Liver (tissue), 9 donors: ENCODE results near the gene KCNIP1. TPM values are rescaled to one million over a fixed set of nuclear protein-coding genes. Genes with fewer than 3 reads are reported as not detected.

Experiments
- DNase-seq: peaks from one replicate; pipeline ENCODE4 v3.0.0-alpha.2; 2017; ENCODE audit warnings: low spot score
- H3K27ac ChIP-seq, 2 donors: one replicate each; pipeline ENCODE4 v1.7.0; 2013; ENCODE audit warnings: inconsistent platforms in 2 of 2, low read length in 2 of 2, control low read depth in 1 of 2, low read depth in 1 of 2, mild to moderate bottlenecking in 1 of 2
- H3K27me3 ChIP-seq, 4 donors: one replicate each; pipeline versions ENCODE4 v1.6.1 to v1.7.0; 2013; ENCODE audit warnings: low read length in 3 of 4, inconsistent platforms in 1 of 4, mild to moderate bottlenecking in 1 of 4, moderate library complexity in 1 of 4; ENCODE audit not compliant: control insufficient read depth in 4 of 4, insufficient read depth in 4 of 4
- H3K36me3 ChIP-seq, 4 donors: one replicate each; pipeline versions ENCODE4 v1.6.1 to v1.7.0; 2013; ENCODE audit warnings: low read length in 3 of 4, mild to moderate bottlenecking in 3 of 4, low read depth in 1 of 4, moderate library complexity in 1 of 4; ENCODE audit not compliant: control insufficient read depth in 4 of 4, insufficient read depth in 3 of 4
- H3K4me1 ChIP-seq, 4 donors: one replicate each; pipeline versions ENCODE4 v1.6.1 to v1.7.0; 2013; ENCODE audit warnings: low read length in 3 of 4, mild to moderate bottlenecking in 3 of 4, moderate library complexity in 1 of 4; ENCODE audit not compliant: control insufficient read depth in 4 of 4, insufficient read depth in 4 of 4
- H3K4me3 ChIP-seq, 3 donors: one replicate each; pipeline versions ENCODE4 v1.6.1 to v1.7.0; 2013; ENCODE audit warnings: low read length in 3 of 3, control low read depth in 1 of 3, low read depth in 1 of 3, mild to moderate bottlenecking in 1 of 3
- H3K9ac ChIP-seq, 2 donors: one replicate each; pipeline ENCODE4 v1.7.0; 2013; ENCODE audit warnings: low read length in 2 of 2, mild to moderate bottlenecking in 2 of 2, moderate library complexity in 2 of 2, control low read depth in 1 of 2, low read depth in 1 of 2
- H3K9me3 ChIP-seq, 4 donors: one replicate each; pipeline versions ENCODE4 v1.6.1 to v1.7.0; 2013; ENCODE audit warnings: low read length in 3 of 4; ENCODE audit not compliant: control insufficient read depth in 4 of 4
- ATF3 ChIP-seq: IDR thresholded peaks from 2 replicates; pipeline ENCODE4 v1.6.1; 2016; ENCODE audit warnings: antibody characterized with exemption
- CTCF ChIP-seq: fragments of 150-350 bp; IDR thresholded peaks from 2 replicates; pipeline ENCODE4 v1.5.1; 2017; ENCODE audit warnings: improper control_type of control experiment, low read depth, low read length; ENCODE audit not compliant: missing input control
- EGR1 ChIP-seq, 2 donors: IDR thresholded peaks; 2 replicates each; pipeline ENCODE4 v1.6.1; 2016 to 2018; ENCODE audit warnings: antibody characterized with exemption in 2 of 2, low read depth in 2 of 2
- FOXA1 ChIP-seq: IDR thresholded peaks from 2 replicates; pipeline ENCODE4 v1.6.1; 2016; ENCODE audit warnings: antibody characterized with exemption
- FOXA2 ChIP-seq: IDR thresholded peaks from 2 replicates; pipeline ENCODE4 v1.6.1; 2016; ENCODE audit warnings: antibody characterized with exemption
- GABPA ChIP-seq, 2 donors: IDR thresholded peaks in 1 of 2; conservative IDR thresholded peaks in 1 of 2; 2 replicates each; pipeline ENCODE4 v1.6.1; 2016; ENCODE audit warnings: antibody characterized with exemption in 2 of 2, mild to moderate bottlenecking in 1 of 2, moderate library complexity in 1 of 2
- HNF4A ChIP-seq, 2 donors: conservative IDR thresholded peaks; 2 replicates each; pipeline ENCODE4 v1.6.1; 2016; ENCODE audit warnings: antibody characterized with exemption in 2 of 2, mild to moderate bottlenecking in 2 of 2
- HNF4G ChIP-seq: IDR thresholded peaks from 2 replicates; pipeline ENCODE4 v1.6.1; 2016; ENCODE audit warnings: antibody characterized with exemption
- JUND ChIP-seq, 2 donors: IDR thresholded peaks; 2 replicates each; pipeline ENCODE4 v1.6.1; 2016; ENCODE audit warnings: antibody characterized with exemption in 2 of 2
- MAX ChIP-seq: IDR thresholded peaks from 2 replicates; pipeline ENCODE4 v1.6.1; 2016; ENCODE audit warnings: antibody characterized with exemption
- NR2F2 ChIP-seq: IDR thresholded peaks from 2 replicates; pipeline ENCODE4 v1.6.1; 2016; ENCODE audit warnings: antibody characterized with exemption
- REST ChIP-seq: IDR thresholded peaks from 2 replicates; pipeline ENCODE4 v1.6.1; 2016; ENCODE audit warnings: antibody characterized with exemption, mild to moderate bottlenecking
- RXRA ChIP-seq, 2 donors: IDR thresholded peaks; 2 replicates each; pipeline ENCODE4 v1.6.1; 2017 to 2018; ENCODE audit warnings: antibody characterized with exemption in 2 of 2, mild to moderate bottlenecking in 1 of 2
- TAF1 ChIP-seq: conservative IDR thresholded peaks from 2 replicates; pipeline ENCODE4 v1.6.1; 2016; ENCODE audit warnings: antibody characterized with exemption, mild to moderate bottlenecking
- ZBTB33 ChIP-seq: IDR thresholded peaks from 2 replicates; pipeline ENCODE4 v1.6.1; 2016; ENCODE audit warnings: antibody characterized with exemption
- WGBS: extraction: QIAGEN DNeasy Blood & Tissue Kit; methylation state at CpG from one replicate; pipeline ENCODE4 v1.1.7; 2013; 5-methylcytosine and 5-hydroxymethylcytosine counted together
- polyA plus RNA-seq, 2 donors: library from polyadenylated mRNA; stranded (reverse) in 1 of 2; unstranded in 1 of 2; fragments of 200-250 nt in 1 of 2; fragments of >200 nt in 1 of 2; fragmentation: Nextera tagmentation in 1 of 2; extraction: Ambion mirVana in 1 of 2; gene quantifications; one replicate each; pipeline versions ENCODE4 v1.2.1 to v1.2.3, GENCODE V29; 2013 to 2015
- total RNA-seq, 2 donors: library from RNA; depleted of rRNA; stranded (reverse); fragments of >200 nt; gene quantifications; one replicate each; pipeline ENCODE4 v1.2.3, GENCODE V29; 2014
- donor health status: healthy.
- donor health status: healthy.
- donor health status: healthy.
- donor health status: healthy.
- donor health status: healthy.

Gene KCNIP1
- total and polyA plus RNA-seq, 4 donors = 0.08 to 0.23 TPM; not detected in 2

GRCh38 chr5:170562875-170563228, 59.0 kb downstream of the KCNIP1 start:
- WGBS = 69% methylated on average over 4 of the region's 4 CpGs
- H3K9ac ChIP-seq = no peak overlapping the region
- no peak for DNase-seq
- no peaks in the 10 kb centered on the region for H3K4me1 ChIP-seq
- H3K27me3 ChIP-seq = peaks cover 0 to 4% (median 0%) of the 10 kb centered on the region in 4 donors
- TF ChIP-seq FOXA2 = no peak
- TF ChIP-seq NR2F2 = no peak
- no peak for TF ChIP-seq FOXA1
- TF ChIP-seq MAX = no peak
- TF ChIP-seq JUND (IDR thresholded peaks at IDR 0.05) = no peak
- TF ChIP-seq HNF4A (conservative IDR thresholded peaks at IDR 0.05) = no peak
- no peak for TF ChIP-seq ZBTB33
- H3K36me3 ChIP-seq = no peaks in the 10 kb centered on the region
- H3K9me3 ChIP-seq = no peaks in the 10 kb centered on the region
- no peak overlapping the region for H3K4me3 ChIP-seq
- no peak overlapping the region for H3K27ac ChIP-seq

- no peak overlapping the region for H3K9ac ChIP-seq
- no peak overlapping the region for H3K27ac ChIP-seq
- no peaks in the 10 kb centered on the region for H3K9me3 ChIP-seq
- no peak for DNase-seq
- no peaks in the 10 kb centered on the region for H3K36me3 ChIP-seq
- 77% methylated on average over 12 of the region's 12 CpGs for WGBS
- H3K27me3 ChIP-seq = peaks cover 0 to 8% (median 0%) of the 10 kb centered on the region in 4 donors
- TF ChIP-seq HNF4A (conservative IDR thresholded peaks at IDR 0.05) (no peak), ZBTB33 (no peak), REST (no peak), FOXA1 (no peak)
- H3K4me1 ChIP-seq = no peaks in the 10 kb centered on the region
- H3K4me3 ChIP-seq = no peak overlapping the region
These were observed 60.2 kb downstream of the KCNIP1 start for GRCh38 chr5:170563824-170564567.

- DNase-seq = no peak
- H3K27me3 ChIP-seq = peaks cover 0 to 8% (median 0%) of the 10 kb centered on the region in 4 donors
- H3K27ac ChIP-seq = no peak overlapping the region
- H3K9me3 ChIP-seq = no peaks in the 10 kb centered on the region
- H3K4me3 ChIP-seq = no peak overlapping the region
- H3K9ac ChIP-seq = no peak overlapping the region
- WGBS = 30% methylated on average over 3 of the region's 3 CpGs
- H3K4me1 ChIP-seq = no peaks in the 10 kb centered on the region
- H3K36me3 ChIP-seq = no peaks in the 10 kb centered on the region
- no peak for TF ChIP-seq CTCF
- no peak for TF ChIP-seq EGR1 (IDR thresholded peaks at IDR 0.05; ENCODE audit: low read depth in 2 of 2)
- TF ChIP-seq JUND (IDR thresholded peaks at IDR 0.05) = no peak
- no peak for TF ChIP-seq RXRA (IDR thresholded peaks at IDR 0.05)
- no peak for TF ChIP-seq FOXA2
- no peak for TF ChIP-seq ATF3
- no peak for TF ChIP-seq GABPA (IDR thresholded peaks at IDR 0.05 in 1 of 2, conservative IDR thresholded peaks at IDR 0.05 in 1 of 2)
- no peak for TF ChIP-seq TAF1
- no peak for TF ChIP-seq HNF4G
These were observed 61.3 kb downstream of the KCNIP1 start for GRCh38 chr5:170565072-170565471.
